ENCODE measurements around the gene ZNF254.

Gene ZNF254

DNA sequence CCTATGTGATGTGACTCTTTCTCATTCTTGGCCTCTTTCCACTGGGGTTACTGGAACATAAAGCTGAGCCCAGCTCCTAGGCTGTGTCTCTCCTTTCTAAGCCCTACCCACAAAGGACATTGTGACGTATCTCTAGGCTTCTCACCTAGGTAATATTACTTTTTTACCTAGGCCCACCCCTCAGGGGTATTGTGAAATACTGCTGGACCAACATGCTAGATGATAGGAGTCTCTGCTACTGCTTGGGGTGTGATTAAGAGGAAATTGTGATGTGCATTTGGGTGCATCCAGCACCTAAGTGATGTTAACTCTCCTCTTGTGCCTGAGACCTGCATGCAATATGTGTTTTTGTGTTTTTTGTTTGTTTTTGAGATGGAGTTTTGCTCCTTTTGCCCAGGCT lies 22.8 kb upstream of the ZNF254 start:
- TF ChIP-seq, protein P1, sequence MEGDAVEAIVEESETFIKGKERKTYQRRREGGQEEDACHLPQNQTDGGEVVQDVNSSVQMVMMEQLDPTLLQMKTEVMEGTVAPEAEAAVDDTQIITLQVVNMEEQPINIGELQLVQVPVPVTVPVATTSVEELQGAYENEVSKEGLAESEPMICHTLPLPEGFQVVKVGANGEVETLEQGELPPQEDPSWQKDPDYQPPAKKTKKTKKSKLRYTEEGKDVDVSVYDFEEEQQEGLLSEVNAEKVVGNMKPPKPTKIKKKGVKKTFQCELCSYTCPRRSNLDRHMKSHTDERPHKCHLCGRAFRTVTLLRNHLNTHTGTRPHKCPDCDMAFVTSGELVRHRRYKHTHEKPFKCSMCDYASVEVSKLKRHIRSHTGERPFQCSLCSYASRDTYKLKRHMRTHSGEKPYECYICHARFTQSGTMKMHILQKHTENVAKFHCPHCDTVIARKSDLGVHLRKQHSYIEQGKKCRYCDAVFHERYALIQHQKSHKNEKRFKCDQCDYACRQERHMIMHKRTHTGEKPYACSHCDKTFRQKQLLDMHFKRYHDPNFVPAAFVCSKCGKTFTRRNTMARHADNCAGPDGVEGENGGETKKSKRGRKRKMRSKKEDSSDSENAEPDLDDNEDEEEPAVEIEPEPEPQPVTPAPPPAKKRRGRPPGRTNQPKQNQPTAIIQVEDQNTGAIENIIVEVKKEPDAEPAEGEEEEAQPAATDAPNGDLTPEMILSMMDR (IDR thresholded peaks at IDR 0.05; ENCODE audit: insufficient read depth, low read length, poor library complexity, severe bottlenecking), result no peak
- no peak for TF ChIP-seq EZH2phosphoT487 (conservative IDR thresholded peaks at IDR 0.05; ENCODE audit: low read length)
- Histone ChIP-seq H3F3A (ENCODE audit: insufficient read depth) (no peaks in the 10 kb centered on the region), H3K36me3 (ENCODE audit: low read length) (no peaks in the 10 kb centered on the region), H4K20me1 (ENCODE audit: low read depth, low read length) (no peaks in the 10 kb centered on the region), H3K27me3 (ENCODE audit: low read length) (no peaks in the 10 kb centered on the region), H3K79me2 (ENCODE audit: insufficient read depth, low read length) (0 out of 2 replicates have a peak, but pooled peaks cover 3% of the 10 kb centered on the region), H3K9me3 (ENCODE audit: insufficient read depth, low read length) (no peaks in the 10 kb centered on the region), H3K4me3 (ENCODE audit: insufficient read depth, low read length, poor library complexity, severe bottlenecking) (no peak overlapping the region), H2AFZ (ENCODE audit: low read depth, low read length, severe bottlenecking) (no peak overlapping the region), H3K4me2 (ENCODE audit: low read depth, low read length, poor library complexity, severe bottlenecking) (no peak overlapping the region), H3K9ac (ENCODE audit: low read length) (no peak overlapping the region), H3K9me2 (replicated peaks; ENCODE audit: insufficient read depth, low read length) (no peaks in the 10 kb centered on the region), H3K27ac (ENCODE audit: low read depth, low read length) (no peak overlapping the region)

DNA sequence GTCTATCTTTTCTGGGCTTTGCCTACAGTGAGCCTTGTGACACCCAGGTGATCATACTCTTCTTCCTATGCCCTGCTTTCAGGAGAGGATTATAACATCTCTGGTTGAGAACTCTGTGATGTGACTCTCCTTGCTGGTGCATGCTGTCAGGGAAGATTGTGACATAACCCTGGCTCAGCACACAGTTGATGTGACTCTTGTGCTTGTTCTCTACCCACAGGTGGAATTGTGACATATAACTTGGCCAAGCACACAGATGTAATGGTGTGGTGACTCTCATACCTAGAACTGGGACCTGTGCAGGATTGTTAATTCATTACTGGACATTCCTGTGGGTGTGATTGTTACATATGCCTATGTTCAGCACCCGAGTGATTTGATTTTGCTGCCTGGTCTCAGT lies 21.7 kb upstream of the ZNF254 start:
- Histone ChIP-seq H3K27me3 (ENCODE audit: low read length) (no peaks in the 10 kb centered on the region), H3K4me2 (ENCODE audit: low read depth, low read length, poor library complexity, severe bottlenecking) (no peak overlapping the region), H3K9me2 (replicated peaks; ENCODE audit: insufficient read depth, low read length) (no peaks in the 10 kb centered on the region), H3K79me2 (ENCODE audit: insufficient read depth, low read length) (0 out of 2 replicates have a peak, but pooled peaks cover 3% of the 10 kb centered on the region), H3K9ac (ENCODE audit: low read length) (no peak overlapping the region), H3K27ac (ENCODE audit: low read depth, low read length) (no peak overlapping the region), H3K9me3 (ENCODE audit: insufficient read depth, low read length) (no peaks in the 10 kb centered on the region), H3F3A (ENCODE audit: insufficient read depth) (no peaks in the 10 kb centered on the region), H3K4me3 (ENCODE audit: insufficient read depth, low read length, poor library complexity, severe bottlenecking) (no peak overlapping the region), H3K36me3 (ENCODE audit: low read length) (no peaks in the 10 kb centered on the region), H2AFZ (ENCODE audit: low read depth, low read length, severe bottlenecking) (no peak overlapping the region), H4K20me1 (ENCODE audit: low read depth, low read length) (no peaks in the 10 kb centered on the region)
- TF ChIP-seq, protein P1 (IDR thresholded peaks at IDR 0.05; ENCODE audit: insufficient read depth, low read length, poor library complexity, severe bottlenecking), result no peak
- TF ChIP-seq EZH2phosphoT487 (conservative IDR thresholded peaks at IDR 0.05; ENCODE audit: low read length), result no peak

DNA sequence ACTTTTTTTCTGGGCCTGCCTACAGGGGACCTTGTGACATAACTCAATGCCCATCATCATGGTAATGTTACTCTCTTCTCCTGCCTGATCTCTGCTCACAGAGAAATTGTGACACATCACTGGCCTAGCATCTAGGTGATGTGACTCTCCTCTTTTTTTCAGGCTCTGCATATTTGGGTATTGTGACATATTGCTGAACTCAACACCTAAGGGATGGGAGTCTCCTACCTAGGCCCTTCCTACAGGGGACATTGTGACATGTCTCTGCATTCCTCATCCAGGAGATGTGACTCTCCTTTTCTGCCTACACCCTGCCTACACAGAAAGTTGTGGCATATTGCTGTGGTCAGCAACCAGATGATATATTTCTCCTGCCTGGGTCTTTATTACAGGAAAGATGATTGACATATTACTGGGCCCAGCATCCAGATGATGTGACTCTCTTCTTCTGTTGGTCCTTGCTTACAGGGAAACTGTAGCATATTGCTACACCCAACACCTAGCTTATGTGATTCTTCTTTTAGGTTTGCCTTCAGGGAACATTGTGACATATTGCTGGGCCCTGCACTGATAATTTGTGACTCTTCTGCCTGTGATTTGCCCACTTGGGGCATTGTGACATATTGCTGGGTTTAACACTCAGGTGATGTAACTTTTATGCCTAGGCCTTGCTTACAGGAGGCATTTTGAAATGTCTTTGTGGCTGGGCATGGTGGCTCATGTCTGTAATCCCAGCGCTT lies 21.0 kb upstream of the ZNF254 start:
- Histone ChIP-seq H3K4me3 (ENCODE audit: insufficient read depth, low read length, poor library complexity, severe bottlenecking) (no peak overlapping the region), H3K27me3 (ENCODE audit: low read length) (no peaks in the 10 kb centered on the region), H3K27ac (ENCODE audit: low read depth, low read length) (no peak overlapping the region), H3K9me2 (replicated peaks; ENCODE audit: insufficient read depth, low read length) (no peaks in the 10 kb centered on the region), H3K79me2 (ENCODE audit: insufficient read depth, low read length) (0 out of 2 replicates have a peak, but pooled peaks cover 3% of the 10 kb centered on the region), H3F3A (ENCODE audit: insufficient read depth) (no peaks in the 10 kb centered on the region), H3K9me3 (ENCODE audit: insufficient read depth, low read length) (no peaks in the 10 kb centered on the region), H2AFZ (ENCODE audit: low read depth, low read length, severe bottlenecking) (no peak overlapping the region), H4K20me1 (ENCODE audit: low read depth, low read length) (no peaks in the 10 kb centered on the region), H3K9ac (ENCODE audit: low read length) (no peak overlapping the region), H3K4me2 (ENCODE audit: low read depth, low read length, poor library complexity, severe bottlenecking) (no peak overlapping the region), H3K36me3 (ENCODE audit: low read length) (no peaks in the 10 kb centered on the region)
- no peak for TF ChIP-seq EZH2phosphoT487 (conservative IDR thresholded peaks at IDR 0.05; ENCODE audit: low read length)
- TF ChIP-seq, protein P1 (IDR thresholded peaks at IDR 0.05; ENCODE audit: insufficient read depth, low read length, poor library complexity, severe bottlenecking), result no peak
